ENCODE data around the gene COL9A3. TPM values are rescaled to one million over a fixed set of nuclear protein-coding genes. Genes with fewer than 3 reads are reported as not detected.
"Not testable (repeated sequence)": the region's sequence is repeated elsewhere in the genome, so short reads cannot be mapped to it uniquely, and the experiment has no call there.

Gene COL9A3
- total and polyA plus RNA-seq, 5 experiments from 2014 or later: 0.15 to 2.2 (median 1.2) TPM; not detected in 2

GRCh38 chr20:62861726-62862336, 45.0 kb downstream of the COL9A3 start, which contains the start of gene TCFL5:
TSS of gene TCFL5 (minus strand) at chr20:62861822. CDS start at chr20:62861670, 152 bp downstream.
- POLR2A ChIA-PET: interaction anchor here (0.7 to 2.5 kb wide), 13 partner anchors 15 to 849 kb away, joined by 3 to 13 read pairs (median 4); partner anchors contain the start of genes DIDO1, GID8 and MRGBP
- H3K36me3 Mint-ChIP-seq: peaks cover 0 to 7% (median 7%) of the 10 kb centered on the region in 3 donors
- no peaks in the 10 kb centered on the region for H3K9me3 Mint-ChIP-seq
- ATAC-seq (peak; percentile 80 to 87), DNase-seq (peak; percentile 85 to 98 (median 94))
- no peaks in the 10 kb centered on the region for H3K27me3 Mint-ChIP-seq
- H3K4me3 Mint-ChIP-seq: peak within 1 kb of the TSS; percentile 54 to 88 (median 72)
- peaks cover 9 to 29% (median 22%) of the 10 kb centered on the region in 4 donors for H3K4me1 Mint-ChIP-seq
- peak within 1 kb of the TSS in 9 of 10 donors; percentile 37 to 94 (median 87) for H3K27ac Mint-ChIP-seq

GRCh38 chr20:62864207-62864606, 47.4 kb downstream of the COL9A3 start:
- Mint-ChIP-seq H3K36me3 (no peaks in the 10 kb centered on the region), H3K9me3 (no peaks in the 10 kb centered on the region), H3K4me3 (no peak overlapping the region), H3K4me1 (peaks cover 6 to 18% (median 15%) of the 10 kb centered on the region in 4 donors), H3K27ac (peak overlapping the region in 1 of 10 donors; percentile 16), H3K27me3 (peaks cover 0 to 4% (median 0%) of the 10 kb centered on the region in 5 donors)
- DNase-seq (no peak), ATAC-seq (no peak)
- POLR2A ChIA-PET: no interaction called here

GRCh38 chr20:62872184-62872847, 55.5 kb downstream of the COL9A3 start:
- no peak for ATAC-seq
- Mint-ChIP-seq H3K36me3 (peaks cover 0 to 2% (median 0%) of the 10 kb centered on the region in 3 donors), H3K27me3 (peaks cover 0 to 3% (median 0%) of the 10 kb centered on the region in 5 donors), H3K4me1 (peaks cover 12 to 32% (median 25%) of the 10 kb centered on the region in 4 donors), H3K9me3 (no peaks in the 10 kb centered on the region), H3K27ac (no peak overlapping the region), H3K4me3 (no peak overlapping the region)
- DNase-seq: no peak
- POLR2A ChIA-PET: no interaction called here

GRCh38 chr20:62872862-62873261, 56.0 kb downstream of the COL9A3 start:
- ATAC-seq: no peak

GRCh38 chr20:62873280-62873679, 56.4 kb downstream of the COL9A3 start:
- POLR2A ChIA-PET: no interaction called here
- Mint-ChIP-seq H3K27me3 (peaks cover 0 to 2% (median 0%) of the 10 kb centered on the region in 5 donors), H3K27ac (peak overlapping the region in 3 of 10 donors; percentile 60 to 78 (median 72)), H3K4me3 (peak overlapping the region; percentile 49 to 80 (median 64)), H3K4me1 (peaks cover 13 to 36% (median 26%) of the 10 kb centered on the region in 4 donors), H3K9me3 (no peaks in the 10 kb centered on the region), H3K36me3 (peaks cover 0 to 2% (median 0%) of the 10 kb centered on the region in 3 donors)
- ATAC-seq (no peak), DNase-seq (no peak)

More at GRCh38 chr20:62872862-62873261, 56.0 kb downstream of the COL9A3 start:
- H3K4me3 Mint-ChIP-seq: peak overlapping the region in 3 of 10 donors; percentile 22 to 51 (median 49)
- H3K27me3 Mint-ChIP-seq: peaks cover 0 to 2% (median 0%) of the 10 kb centered on the region in 5 donors
- H3K9me3 Mint-ChIP-seq: no peaks in the 10 kb centered on the region
- H3K27ac Mint-ChIP-seq: peak overlapping the region in 2 of 10 donors; percentile 47 to 71
- POLR2A ChIA-PET: no interaction called here
- peaks cover 12 to 32% (median 25%) of the 10 kb centered on the region in 4 donors for H3K4me1 Mint-ChIP-seq
- H3K36me3 Mint-ChIP-seq: peaks cover 0 to 2% (median 0%) of the 10 kb centered on the region in 3 donors
- no peak for DNase-seq

GRCh38 chr20:62873681-62874031, 56.8 kb downstream of the COL9A3 start:
- H3K36me3 Mint-ChIP-seq, H3K9me3 Mint-ChIP-seq, H3K27me3 Mint-ChIP-seq, ATAC-seq, POLR2A ChIA-PET: not testable (repeated sequence)
- Mint-ChIP-seq H3K27ac (peak overlapping the region in 5 of 10 donors; percentile 46 to 78 (median 60)), H3K4me3 (peak overlapping the region; percentile 49 to 80 (median 64)), H3K4me1 (peaks cover 13 to 37% (median 26%) of the 10 kb centered on the region in 4 donors)
- peak in 2 of 10 donors; percentile 16 to 74 for DNase-seq

- DNase-seq: no peak
- POLR2A ChIA-PET: interaction anchor here (0.5 to 1.2 kb wide), 3 partner anchors 11 to 127 kb away, joined by 3 to 8 read pairs (median 3); no protein-coding TSS in a partner anchor
Measured at GRCh38 chr20:62874964-62875344, 58.1 kb downstream of the COL9A3 start.

GRCh38 chr20:62875419-62876361, 58.8 kb downstream of the COL9A3 start:
- peak in 2 of 10 donors; percentile 21 to 45 for DNase-seq
- peak; percentile 22 to 41 for ATAC-seq
- no peaks in the 10 kb centered on the region for H3K9me3 Mint-ChIP-seq
- POLR2A ChIA-PET: interaction anchor here (0.5 to 1.0 kb wide), 4 partner anchors 9 to 126 kb away, joined by 3 to 8 read pairs (median 5); no protein-coding TSS in a partner anchor
- H3K36me3 Mint-ChIP-seq: peaks cover 0 to 2% (median 0%) of the 10 kb centered on the region in 3 donors
- H3K27ac Mint-ChIP-seq: peak overlapping the region in 7 of 10 donors; percentile 29 to 92 (median 57)
- H3K4me1 Mint-ChIP-seq: peaks cover 13 to 37% (median 26%) of the 10 kb centered on the region in 4 donors
- no peaks in the 10 kb centered on the region for H3K27me3 Mint-ChIP-seq
- peak overlapping the region in 6 of 10 donors; percentile 10 to 62 (median 50) for H3K4me3 Mint-ChIP-seq

More at GRCh38 chr20:62874964-62875344, 58.1 kb downstream of the COL9A3 start:
- ATAC-seq: no peak
- H3K36me3 Mint-ChIP-seq: peaks cover 0 to 2% (median 0%) of the 10 kb centered on the region in 3 donors
- no peaks in the 10 kb centered on the region for H3K9me3 Mint-ChIP-seq
- peak overlapping the region in 3 of 10 donors; percentile 55 to 87 (median 58) for H3K27ac Mint-ChIP-seq
- peak overlapping the region in 4 of 10 donors; percentile 50 to 81 (median 53) for H3K4me3 Mint-ChIP-seq
- no peaks in the 10 kb centered on the region for H3K27me3 Mint-ChIP-seq
- H3K4me1 Mint-ChIP-seq: peaks cover 13 to 37% (median 26%) of the 10 kb centered on the region in 4 donors

GRCh38 chr20:62876501-62876901, 59.7 kb downstream of the COL9A3 start:
- H3K4me1 Mint-ChIP-seq: peaks cover 13 to 37% (median 27%) of the 10 kb centered on the region in 4 donors
- H3K4me3 Mint-ChIP-seq: peak overlapping the region in 4 of 10 donors; percentile 27 to 62 (median 50)
- H3K27ac Mint-ChIP-seq: peak overlapping the region in 5 of 10 donors; percentile 3 to 86 (median 66)
- H3K36me3 Mint-ChIP-seq: peaks cover 0 to 5% (median 2%) of the 10 kb centered on the region in 3 donors
- ATAC-seq (peak in 1 of 2 donors; percentile 19), DNase-seq (no peak)
- no peaks in the 10 kb centered on the region for H3K9me3 Mint-ChIP-seq
- H3K27me3 Mint-ChIP-seq: no peaks in the 10 kb centered on the region
- POLR2A ChIA-PET: interaction anchor here (0.6 to 1.6 kb wide), 5 partner anchors 9 to 38 kb away, joined by 3 to 7 read pairs (median 3); partner anchors contain the start of gene TCFL5

- Mint-ChIP-seq H3K9me3 (no peaks in the 10 kb centered on the region), H3K4me3 (peak overlapping the region in 9 of 10 donors; percentile 13 to 58 (median 49)), H3K4me1 (peaks cover 15 to 37% (median 27%) of the 10 kb centered on the region in 4 donors), H3K27ac (peak overlapping the region in 6 of 10 donors; percentile 36 to 86 (median 64)), H3K27me3 (no peaks in the 10 kb centered on the region), H3K36me3 (peaks cover 0 to 12% (median 6%) of the 10 kb centered on the region in 3 donors)
- no peak for DNase-seq
- ATAC-seq: peak in 1 of 2 donors; percentile 39
- POLR2A ChIA-PET: interaction anchor here (1.0 to 1.6 kb wide), 4 partner anchors 15 to 37 kb away, joined by 3 to 7 read pairs (median 3); partner anchors contain the start of gene TCFL5
Measured at GRCh38 chr20:62876902-62877816, 60.3 kb downstream of the COL9A3 start.

Measured in naive thymus-derived CD8-positive, alpha-beta T cell (primary cell).